Vagina (tissue), 2 donors: ENCODE results near the gene MCOLN3.

Source experiments
- POLR2A ChIP-seq, 2 donors: fragments of 450-650 bp; IDR thresholded peaks; one replicate each; pipeline ENCODE4 v1.6.1; 2017; ENCODE audit warnings: antibody characterized with exemption in 2 of 2, mild to moderate bottlenecking in 2 of 2, moderate library complexity in 2 of 2
- POLR2AphosphoS5 ChIP-seq, 2 donors: sonication (generic); formaldehyde crosslinking; IDR thresholded peaks; one replicate each; pipeline ENCODE4 v1.9.0; 2017; ENCODE audit warnings: antibody characterized with exemption in 2 of 2, mild to moderate bottlenecking in 2 of 2, low read depth in 1 of 2; ENCODE audit not compliant: insufficient read depth in 1 of 2
- TF ChIP-seq, protein P1 (sequence below), 3 experiments: fragments of 450-650 bp in 2 of 3; fragments of 200-600 bp in 1 of 3; sonication (generic) in 1 of 3; IDR thresholded peaks; one replicate each; pipeline ENCODE4 v1.5.1; 2017 to 2019; ENCODE audit warnings: antibody characterized with exemption in 3 of 3, mild to moderate bottlenecking in 2 of 3, moderate library complexity in 2 of 3

DNA sequence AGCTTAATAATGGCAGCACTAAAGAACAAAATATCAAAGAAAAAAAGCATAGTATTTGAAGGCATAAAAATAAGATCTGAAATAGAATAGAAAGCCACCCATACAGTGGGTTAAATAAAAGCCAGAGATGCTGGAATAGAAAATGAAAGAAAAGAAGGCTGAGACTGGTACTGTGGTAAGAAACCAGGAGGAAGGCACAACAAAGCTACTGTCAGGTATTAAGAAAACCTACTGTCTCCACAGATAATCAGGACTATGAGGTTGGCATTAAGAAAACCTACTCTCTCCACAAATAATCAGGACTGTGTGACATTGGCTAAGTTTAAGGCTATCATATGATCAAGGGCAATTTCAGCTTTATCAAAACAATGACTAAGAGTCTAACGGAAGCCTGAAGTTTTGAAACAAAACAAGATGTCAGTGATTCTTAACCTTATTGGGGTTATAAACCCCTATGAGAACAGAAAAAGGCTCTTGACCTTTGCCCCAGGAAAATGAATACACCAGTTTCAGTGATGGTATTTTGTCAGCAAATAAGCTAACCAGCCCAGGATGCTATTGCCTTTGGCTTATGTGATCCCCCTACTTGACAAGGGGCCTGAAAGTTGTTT is 75.8 kb downstream of the MCOLN3 start:
- TF ChIP-seq, protein P1, sequence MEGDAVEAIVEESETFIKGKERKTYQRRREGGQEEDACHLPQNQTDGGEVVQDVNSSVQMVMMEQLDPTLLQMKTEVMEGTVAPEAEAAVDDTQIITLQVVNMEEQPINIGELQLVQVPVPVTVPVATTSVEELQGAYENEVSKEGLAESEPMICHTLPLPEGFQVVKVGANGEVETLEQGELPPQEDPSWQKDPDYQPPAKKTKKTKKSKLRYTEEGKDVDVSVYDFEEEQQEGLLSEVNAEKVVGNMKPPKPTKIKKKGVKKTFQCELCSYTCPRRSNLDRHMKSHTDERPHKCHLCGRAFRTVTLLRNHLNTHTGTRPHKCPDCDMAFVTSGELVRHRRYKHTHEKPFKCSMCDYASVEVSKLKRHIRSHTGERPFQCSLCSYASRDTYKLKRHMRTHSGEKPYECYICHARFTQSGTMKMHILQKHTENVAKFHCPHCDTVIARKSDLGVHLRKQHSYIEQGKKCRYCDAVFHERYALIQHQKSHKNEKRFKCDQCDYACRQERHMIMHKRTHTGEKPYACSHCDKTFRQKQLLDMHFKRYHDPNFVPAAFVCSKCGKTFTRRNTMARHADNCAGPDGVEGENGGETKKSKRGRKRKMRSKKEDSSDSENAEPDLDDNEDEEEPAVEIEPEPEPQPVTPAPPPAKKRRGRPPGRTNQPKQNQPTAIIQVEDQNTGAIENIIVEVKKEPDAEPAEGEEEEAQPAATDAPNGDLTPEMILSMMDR (IDR thresholded peaks at IDR 0.05) = no peak
- TF ChIP-seq POLR2A (IDR thresholded peaks at IDR 0.05) = no peak
- no peak for TF ChIP-seq POLR2AphosphoS5 (IDR thresholded peaks at IDR 0.05; ENCODE audit: insufficient read depth in 1 of 2, low read depth in 1 of 2)
